ENCODE data around the gene HGFAC. TPM values are rescaled to one million over a fixed set of nuclear protein-coding genes. Genes with fewer than 3 reads are reported as not detected.

Gene HGFAC
- total and polyA plus RNA-seq, 2 experiments from 2014 or later: not detected

DNA sequence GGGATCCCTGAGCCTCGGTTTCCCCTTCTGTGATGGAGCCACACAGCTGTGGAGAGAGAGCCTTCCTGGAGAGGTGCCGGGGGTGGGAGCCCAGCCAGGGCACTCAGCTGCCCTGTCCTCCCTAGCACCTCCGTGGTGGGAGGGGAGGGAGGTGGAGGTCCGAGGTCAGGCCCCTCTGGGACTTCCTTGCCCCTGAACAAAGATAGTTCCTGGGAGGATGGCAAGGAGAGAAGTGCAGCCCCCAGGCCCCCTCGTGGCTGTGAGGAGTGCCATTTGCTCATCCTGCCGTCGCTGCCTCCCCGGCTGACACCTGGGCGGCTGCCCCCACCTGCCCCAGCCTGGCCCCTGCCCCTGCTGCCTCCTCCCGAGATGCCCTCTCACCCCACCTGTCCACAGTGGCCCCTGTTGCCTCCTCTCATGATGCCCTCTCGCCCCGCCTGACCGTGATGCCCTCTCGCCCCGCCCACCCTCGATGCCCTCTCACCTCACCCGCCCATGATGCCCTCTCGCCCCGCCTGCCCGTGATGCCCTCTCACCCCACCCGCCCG, 34.0 kb downstream of the HGFAC start:
- H3K27me3 ChIP-seq (replicated peaks; ENCODE audit: insufficient read depth): no peaks in the 10 kb centered on the region; the same call in 1 of the 2 replicates
- no peak overlapping the region for H3K27ac ChIP-seq
- no peak overlapping the region for H3K9ac ChIP-seq
- in situ Hi-C loops (cut with MboI): no loop called here
- no peaks in the 10 kb centered on the region for H4K20me1 ChIP-seq (ENCODE audit: insufficient read depth)
- TF ChIP-seq EZH2 (IDR thresholded peaks at IDR 0.05; ENCODE audit: insufficient read depth, poor library complexity, severe bottlenecking) (no peak), EZH2phosphoT487 (IDR thresholded peaks at IDR 0.05; ENCODE audit: insufficient read depth, low read depth) (no peak)
- no peak for DNase-seq
- H3K9me3 ChIP-seq (ENCODE audit: low read depth): no peaks in the 10 kb centered on the region
- H3K4me1 ChIP-seq (ENCODE audit: insufficient read depth): no peaks in the 10 kb centered on the region
- no peaks in the 10 kb centered on the region for H3K79me2 ChIP-seq (ENCODE audit: insufficient read depth)
- 56 to 59% methylated on average over 10 to 22 of the region's 22 CpGs for WGBS, 2 experiments (ENCODE audit: low coverage in 1 of 2, low lambda C conversion rate in 2 of 2, missing lambda C conversion rate in 2 of 2)
- H3K4me3 ChIP-seq: no peak overlapping the region
- no peaks in the 10 kb centered on the region for H3K36me3 ChIP-seq (ENCODE audit: low read depth)
- H2AFZ ChIP-seq: no peak overlapping the region
- no peaks in the 10 kb centered on the region for H3F3A ChIP-seq (ENCODE audit: insufficient read depth)
- no peaks in the 10 kb centered on the region for H3K9me2 ChIP-seq (ENCODE audit: insufficient read depth)
- no peak overlapping the region for H3K4me2 ChIP-seq (ENCODE audit: unreplicated experiment)

DNA sequence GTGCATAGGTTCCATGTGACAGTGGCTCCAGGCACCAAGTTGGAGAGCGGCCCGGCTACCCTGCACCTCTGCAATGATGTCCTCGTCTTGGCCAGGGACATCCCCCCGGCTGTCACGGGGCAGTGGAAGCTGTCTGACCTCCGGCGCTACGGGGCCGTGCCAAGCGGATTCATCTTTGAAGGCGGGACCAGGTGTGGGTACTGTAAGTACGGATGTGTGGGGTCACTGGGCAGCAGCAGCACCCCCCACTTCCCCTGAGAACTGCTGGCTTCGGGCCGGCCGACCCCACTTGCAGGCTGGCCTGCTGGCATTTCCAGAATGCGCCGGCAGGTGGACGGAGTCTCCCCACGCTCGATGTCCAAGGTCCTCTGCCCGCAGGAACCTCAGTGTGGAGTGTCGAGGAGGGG, 34.6 kb downstream of the HGFAC start:
- no peaks in the 10 kb centered on the region; the same call in 1 of the 2 replicates for H3K27me3 ChIP-seq (replicated peaks; ENCODE audit: insufficient read depth)
- no peaks in the 10 kb centered on the region for H4K20me1 ChIP-seq (ENCODE audit: insufficient read depth)
- 89 to 90% methylated on average over 22 of the region's 22 CpGs for WGBS, 2 experiments (ENCODE audit: low coverage in 1 of 2, low lambda C conversion rate in 2 of 2, missing lambda C conversion rate in 2 of 2)
- H3F3A ChIP-seq (ENCODE audit: insufficient read depth): no peaks in the 10 kb centered on the region
- no peak overlapping the region for H3K9ac ChIP-seq
- H3K36me3 ChIP-seq (ENCODE audit: low read depth): no peaks in the 10 kb centered on the region
- no peak overlapping the region for H3K4me3 ChIP-seq
- H3K9me3 ChIP-seq (ENCODE audit: low read depth): no peaks in the 10 kb centered on the region
- no peaks in the 10 kb centered on the region for H3K9me2 ChIP-seq (ENCODE audit: insufficient read depth)
- no peak overlapping the region for H3K27ac ChIP-seq
- H3K4me2 ChIP-seq (ENCODE audit: unreplicated experiment): no peak overlapping the region
- no peak overlapping the region for H2AFZ ChIP-seq
- no peaks in the 10 kb centered on the region for H3K4me1 ChIP-seq (ENCODE audit: insufficient read depth)
- no peak for TF ChIP-seq EZH2 (IDR thresholded peaks at IDR 0.05; ENCODE audit: insufficient read depth, poor library complexity, severe bottlenecking)
- TF ChIP-seq EZH2phosphoT487 (IDR thresholded peaks at IDR 0.05; ENCODE audit: insufficient read depth, low read depth): no peak
- in situ Hi-C loops (cut with MboI): no loop called here
- DNase-seq: no peak
- no peaks in the 10 kb centered on the region for H3K79me2 ChIP-seq (ENCODE audit: insufficient read depth)

DNA sequence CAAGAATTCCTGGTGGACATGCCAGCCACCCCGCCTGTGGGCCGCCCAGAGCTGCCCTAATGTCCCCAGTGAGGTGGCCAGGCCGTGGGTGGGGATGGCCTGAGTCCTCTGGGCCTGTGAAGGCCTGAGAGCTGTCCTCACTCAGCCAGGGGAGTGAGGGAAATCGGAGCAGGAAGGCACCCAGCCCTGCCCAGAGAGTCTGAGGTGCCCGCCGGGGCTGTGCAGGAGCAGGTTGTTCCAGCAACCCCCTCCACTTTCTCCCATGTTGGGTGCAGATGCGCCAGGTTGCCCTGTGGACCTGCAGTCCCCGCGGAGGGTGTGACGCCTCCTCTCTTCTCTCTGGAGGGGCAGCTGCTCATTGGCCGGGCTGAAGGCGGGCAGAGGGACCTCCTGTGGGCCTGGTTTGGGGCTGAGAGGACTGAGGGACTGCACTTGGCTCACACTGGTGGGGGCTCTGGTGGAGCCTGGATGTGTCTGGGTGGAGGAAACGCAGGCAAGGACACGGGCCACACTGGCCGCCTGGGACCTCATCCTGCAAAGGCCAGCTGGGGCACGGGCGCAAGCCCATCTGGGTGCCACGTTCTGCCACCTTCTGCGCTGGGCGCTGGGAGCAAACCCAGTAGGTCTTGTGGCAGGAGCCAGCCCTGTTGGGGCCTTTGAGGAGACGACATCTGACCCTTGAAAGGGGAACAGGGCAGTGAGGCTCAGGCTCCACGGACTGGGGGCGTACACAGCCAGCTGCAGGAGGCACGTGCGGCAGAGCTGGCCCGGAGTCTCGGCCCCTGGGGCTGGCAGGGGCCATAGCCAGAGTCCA, 35.4 kb downstream of the HGFAC start:
- no peak overlapping the region for H3K4me2 ChIP-seq (ENCODE audit: unreplicated experiment)
- H3K27ac ChIP-seq: no peak overlapping the region
- no peaks in the 10 kb centered on the region for H3K4me1 ChIP-seq (ENCODE audit: insufficient read depth)
- 78 to 81% methylated on average over 24 to 27 of the region's 27 CpGs for WGBS, 2 experiments (ENCODE audit: low coverage in 1 of 2, low lambda C conversion rate in 2 of 2, missing lambda C conversion rate in 2 of 2)
- no peaks in the 10 kb centered on the region for H3K9me2 ChIP-seq (ENCODE audit: insufficient read depth)
- no peaks in the 10 kb centered on the region for H3F3A ChIP-seq (ENCODE audit: insufficient read depth)
- H4K20me1 ChIP-seq (ENCODE audit: insufficient read depth): no peaks in the 10 kb centered on the region
- in situ Hi-C loops (cut with MboI): no loop called here
- H2AFZ ChIP-seq: no peak overlapping the region
- H3K4me3 ChIP-seq: no peak overlapping the region
- H3K9me3 ChIP-seq (ENCODE audit: low read depth): no peaks in the 10 kb centered on the region
- no peaks in the 10 kb centered on the region; the same call in 1 of the 2 replicates for H3K27me3 ChIP-seq (replicated peaks; ENCODE audit: insufficient read depth)
- no peak for DNase-seq
- TF ChIP-seq EZH2 (IDR thresholded peaks at IDR 0.05; ENCODE audit: insufficient read depth, poor library complexity, severe bottlenecking): no peak
- TF ChIP-seq EZH2phosphoT487 (IDR thresholded peaks at IDR 0.05; ENCODE audit: insufficient read depth, low read depth): no peak
- H3K79me2 ChIP-seq (ENCODE audit: insufficient read depth): no peaks in the 10 kb centered on the region
- H3K36me3 ChIP-seq (ENCODE audit: low read depth): no peaks in the 10 kb centered on the region
- no peak overlapping the region for H3K9ac ChIP-seq

DNA sequence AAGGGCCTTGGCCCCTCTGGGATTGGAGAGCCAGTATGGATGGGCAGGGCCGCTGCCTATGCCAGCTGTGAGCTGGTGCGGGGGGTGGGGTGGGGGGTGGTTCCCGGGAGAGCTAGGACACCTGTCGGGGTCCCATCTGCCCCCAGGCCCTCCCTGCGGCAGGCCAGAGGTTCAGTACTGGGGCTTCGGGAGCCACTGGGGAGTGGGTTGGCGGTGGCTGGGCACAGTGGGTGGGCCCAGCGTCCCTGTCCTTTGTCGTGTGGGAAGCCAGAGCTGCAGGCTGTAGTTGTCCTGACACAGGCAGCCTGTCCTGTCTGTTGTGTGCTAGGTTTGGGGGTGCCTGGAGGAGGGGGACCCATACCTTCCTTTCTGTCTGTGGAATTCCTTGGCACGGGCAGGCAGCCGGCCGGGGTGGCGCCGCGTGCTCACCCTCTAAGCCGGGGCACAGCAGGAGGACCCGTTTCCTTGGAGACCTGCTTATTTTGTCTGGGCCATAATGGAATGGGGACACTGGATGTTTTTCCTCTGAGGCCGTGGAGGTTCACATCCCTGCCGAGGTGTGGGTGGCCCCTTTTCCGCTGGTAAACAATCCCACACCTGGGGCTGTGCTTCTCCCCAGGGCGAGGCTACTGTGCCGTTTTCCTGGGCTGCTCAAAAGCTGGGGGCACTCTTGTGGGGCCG, 36.1 kb downstream of the HGFAC start:
- TF ChIP-seq EZH2 (IDR thresholded peaks at IDR 0.05; ENCODE audit: insufficient read depth, poor library complexity, severe bottlenecking) (no peak), EZH2phosphoT487 (IDR thresholded peaks at IDR 0.05; ENCODE audit: insufficient read depth, low read depth) (no peak)
- Histone ChIP-seq H3K9ac (no peak overlapping the region), H3K9me2 (ENCODE audit: insufficient read depth) (no peaks in the 10 kb centered on the region), H3K4me1 (ENCODE audit: insufficient read depth) (no peaks in the 10 kb centered on the region), H3K9me3 (ENCODE audit: low read depth) (no peaks in the 10 kb centered on the region), H3K36me3 (ENCODE audit: low read depth) (no peaks in the 10 kb centered on the region), H3K4me3 (no peak overlapping the region), H3K79me2 (ENCODE audit: insufficient read depth) (no peaks in the 10 kb centered on the region), H3K27ac (no peak overlapping the region), H3F3A (ENCODE audit: insufficient read depth) (no peaks in the 10 kb centered on the region), H3K27me3 (replicated peaks; ENCODE audit: insufficient read depth) (no peaks in the 10 kb centered on the region; the same call in 1 of the 2 replicates), H3K4me2 (ENCODE audit: unreplicated experiment) (no peak overlapping the region), H4K20me1 (ENCODE audit: insufficient read depth) (no peaks in the 10 kb centered on the region), H2AFZ (no peak overlapping the region)
- no peak for DNase-seq
- in situ Hi-C loops (cut with MboI): no loop called here
- WGBS, 2 experiments (ENCODE audit: low coverage in 1 of 2, low lambda C conversion rate in 2 of 2, missing lambda C conversion rate in 2 of 2): 79 to 81% methylated on average over 19 to 23 of the region's 23 CpGs

Measured in GM23248 (cell line).